Tongue (tissue), 2 donors: Measurements from ENCODE around the gene SPDYE6. TPM values are rescaled to one million over a fixed set of nuclear protein-coding genes. Genes with fewer than 3 reads are reported as not detected.
"Not testable (repeated sequence)": the region's sequence is repeated elsewhere in the genome, so short reads cannot be mapped to it uniquely, and the experiment has no call there.

Experiments used
- DNase-seq: peaks from one replicate; pipeline ENCODE4 v3.0.0-alpha.2; 2015
- total RNA-seq: library from RNA; depleted of rRNA; stranded (reverse); fragments of >200 nt; gene quantifications from one replicate; pipeline ENCODE4 v1.2.3, GENCODE V29; 2014

SPDYE6 gene
- not detected for total RNA-seq

- not testable (repeated sequence) for DNase-seq
Observed at GRCh38 chr7:102356344-102356743, at the start of gene SPDYE6. Gene SPDYE6 (minus strand): TSS chr7:102356444. CDS start chr7:102356023, 421 bp downstream.

- DNase-seq: not testable (repeated sequence)
Observed at GRCh38 chr7:102404862-102405188, 48.6 kb upstream of the SPDYE6 start.

- peak; percentile 47 for DNase-seq
Observed at GRCh38 chr7:102404005-102404861, 48.0 kb upstream of the SPDYE6 start.

GRCh38 chr7:102403563-102403962, 47.3 kb upstream of the SPDYE6 start:
- no peak for DNase-seq

- no peak for DNase-seq
Observed at GRCh38 chr7:102400360-102400759, 44.1 kb upstream of the SPDYE6 start.

- no peak for DNase-seq
Observed at GRCh38 chr7:102398543-102398942, 42.3 kb upstream of the SPDYE6 start.

- no peak for DNase-seq
Observed at GRCh38 chr7:102396710-102397019, 40.4 kb upstream of the SPDYE6 start.

GRCh38 chr7:102395873-102396709, 39.8 kb upstream of the SPDYE6 start, which contains the start of gene PRKRIP1:
Gene PRKRIP1 (plus strand): TSS chr7:102396363. CDS start chr7:102396412, 49 bp downstream.
- peak; percentile 92 for DNase-seq

GRCh38 chr7:102395592-102395872, 39.3 kb upstream of the SPDYE6 start:
- DNase-seq: no peak

- no peak for DNase-seq
Observed at GRCh38 chr7:102393467-102393866, 37.2 kb upstream of the SPDYE6 start.

- DNase-seq: no peak
Observed at GRCh38 chr7:102392330-102392729, 36.1 kb upstream of the SPDYE6 start.

GRCh38 chr7:102390697-102391484, 34.6 kb upstream of the SPDYE6 start:
- peak; percentile 90 for DNase-seq

GRCh38 chr7:102389810-102390209, 33.6 kb upstream of the SPDYE6 start:
- no peak for DNase-seq

- no peak for DNase-seq
Observed at GRCh38 chr7:102387064-102387463, 30.8 kb upstream of the SPDYE6 start.

- DNase-seq: not testable (repeated sequence)
Observed at GRCh38 chr7:102381696-102382425, 25.6 kb upstream of the SPDYE6 start.

- DNase-seq: not testable (repeated sequence)
Observed at GRCh38 chr7:102380837-102381236, 24.6 kb upstream of the SPDYE6 start.

- DNase-seq: no peak
Observed at GRCh38 chr7:102376964-102377466, 20.8 kb upstream of the SPDYE6 start.

- DNase-seq: not testable (repeated sequence)
Observed at GRCh38 chr7:102372796-102373195, 16.6 kb upstream of the SPDYE6 start.

- not testable (repeated sequence) for DNase-seq
Observed at GRCh38 chr7:102370038-102370437, 13.8 kb upstream of the SPDYE6 start.

GRCh38 chr7:102365390-102365789, 9.1 kb upstream of the SPDYE6 start:
- DNase-seq: not testable (repeated sequence)

- not testable (repeated sequence) for DNase-seq
Observed at GRCh38 chr7:102364394-102364886, 8.2 kb upstream of the SPDYE6 start.
